Ascending aorta (tissue), 2 donors: ENCODE data around the gene NR3C1. TPM values are rescaled to one million over a fixed set of nuclear protein-coding genes. Genes with fewer than 3 reads are reported as not detected.

Experiments used
- DNase-seq, 2 donors: peaks; one replicate each; pipeline ENCODE4 v3.0.0-alpha.2; 2019; ENCODE audit warnings: low spot score in 2 of 2
- H3K27ac ChIP-seq, 2 donors: fragments of 200-600 bp; sonication (generic); one replicate each; pipeline ENCODE4 v1.5.1; 2016 to 2017; ENCODE audit warnings: mild to moderate bottlenecking in 1 of 2
- H3K27me3 ChIP-seq: fragments of 200-600 bp; sonication (generic); one replicate; pipeline ENCODE4 v1.5.1; 2017
- H3K36me3 ChIP-seq, 2 donors: fragments of 200-600 bp; sonication (generic); one replicate each; pipeline ENCODE4 v1.5.1; 2016
- H3K4me1 ChIP-seq, 2 donors: fragments of 200-600 bp; sonication (generic); one replicate each; pipeline ENCODE4 v1.5.1; 2016 to 2017; ENCODE audit warnings: mild to moderate bottlenecking in 1 of 2
- H3K4me3 ChIP-seq, 2 donors: fragments of 200-600 bp; sonication (generic); one replicate each; pipeline ENCODE4 v1.5.1; 2016 to 2017; ENCODE audit warnings: mild to moderate bottlenecking in 1 of 2
- H3K9me3 ChIP-seq, 2 donors: fragments of 200-600 bp; sonication (generic); one replicate each; pipeline ENCODE4 v1.5.1; 2016
- intact Hi-C: fragments of 100-400 bp; cut with DNase I; formaldehyde crosslinking; loops from one replicate; pipeline ENCODE4 v1.15.1; 2023
- total RNA-seq: library from RNA; depleted of rRNA; stranded (reverse); fragments of >200 nt; gene quantifications from one replicate; pipeline ENCODE4 v1.1.0, GENCODE V29; 2016
- TF ChIP-seq, protein P1 (sequence below), 3 experiments: fragments of 200-600 bp in 2 of 3; fragments of 450-650 bp in 1 of 3; sonication (generic) in 2 of 3; IDR thresholded peaks; one replicate each; pipeline ENCODE4 v1.5.1; 2016 to 2019; ENCODE audit warnings: antibody characterized with exemption in 3 of 3, mild to moderate bottlenecking in 1 of 3, moderate library complexity in 1 of 3

Gene NR3C1
- total RNA-seq, 1 donor from 2014 or later, result 18.4 TPM

- DNase-seq, result no peak
- TF ChIP-seq, protein P1, sequence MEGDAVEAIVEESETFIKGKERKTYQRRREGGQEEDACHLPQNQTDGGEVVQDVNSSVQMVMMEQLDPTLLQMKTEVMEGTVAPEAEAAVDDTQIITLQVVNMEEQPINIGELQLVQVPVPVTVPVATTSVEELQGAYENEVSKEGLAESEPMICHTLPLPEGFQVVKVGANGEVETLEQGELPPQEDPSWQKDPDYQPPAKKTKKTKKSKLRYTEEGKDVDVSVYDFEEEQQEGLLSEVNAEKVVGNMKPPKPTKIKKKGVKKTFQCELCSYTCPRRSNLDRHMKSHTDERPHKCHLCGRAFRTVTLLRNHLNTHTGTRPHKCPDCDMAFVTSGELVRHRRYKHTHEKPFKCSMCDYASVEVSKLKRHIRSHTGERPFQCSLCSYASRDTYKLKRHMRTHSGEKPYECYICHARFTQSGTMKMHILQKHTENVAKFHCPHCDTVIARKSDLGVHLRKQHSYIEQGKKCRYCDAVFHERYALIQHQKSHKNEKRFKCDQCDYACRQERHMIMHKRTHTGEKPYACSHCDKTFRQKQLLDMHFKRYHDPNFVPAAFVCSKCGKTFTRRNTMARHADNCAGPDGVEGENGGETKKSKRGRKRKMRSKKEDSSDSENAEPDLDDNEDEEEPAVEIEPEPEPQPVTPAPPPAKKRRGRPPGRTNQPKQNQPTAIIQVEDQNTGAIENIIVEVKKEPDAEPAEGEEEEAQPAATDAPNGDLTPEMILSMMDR (IDR thresholded peaks at IDR 0.05), result no peak
- Histone ChIP-seq H3K4me1 (peaks cover 0 to 15% of the 10 kb centered on the region in 2 donors), H3K36me3 (no peaks in the 10 kb centered on the region), H3K27me3 (no peaks in the 10 kb centered on the region), H3K9me3 (peaks cover 0 to 5% of the 10 kb centered on the region in 2 donors), H3K4me3 (no peak overlapping the region), H3K27ac (no peak overlapping the region)
- intact Hi-C loops, result no loop called here
These were observed 39.4 kb downstream of the NR3C1 start for GRCh38 chr5:143364061-143364460.

- peaks cover 0 to 5% of the 10 kb centered on the region in 2 donors for H3K9me3 ChIP-seq
- no peak overlapping the region for H3K4me3 ChIP-seq
- no peak for DNase-seq
- H3K4me1 ChIP-seq, result peaks cover 0 to 15% of the 10 kb centered on the region in 2 donors
- H3K27me3 ChIP-seq, result no peaks in the 10 kb centered on the region
- TF ChIP-seq, protein P1 (IDR thresholded peaks at IDR 0.05), result no peak
- H3K36me3 ChIP-seq, result no peaks in the 10 kb centered on the region
- no peak overlapping the region for H3K27ac ChIP-seq
- intact Hi-C loops, result loop anchor here (1.0 kb wide), 1 partner anchor 22 kb away; no protein-coding TSS in a partner anchor
These were observed 40.7 kb downstream of the NR3C1 start for GRCh38 chr5:143362664-143363227.

GRCh38 chr5:143361438-143361837 is 42.0 kb downstream of the NR3C1 start:
- intact Hi-C loops, result no loop called here
- H3K36me3 ChIP-seq, result no peaks in the 10 kb centered on the region
- TF ChIP-seq, protein P1 (IDR thresholded peaks at IDR 0.05), result no peak
- no peak overlapping the region for H3K27ac ChIP-seq
- H3K27me3 ChIP-seq, result no peaks in the 10 kb centered on the region
- DNase-seq, result no peak
- peaks cover 0 to 5% of the 10 kb centered on the region in 2 donors for H3K9me3 ChIP-seq
- no peak overlapping the region for H3K4me3 ChIP-seq
- H3K4me1 ChIP-seq, result peaks cover 0 to 15% of the 10 kb centered on the region in 2 donors

GRCh38 chr5:143360755-143361154 is 42.7 kb downstream of the NR3C1 start:
- H3K27me3 ChIP-seq, result no peaks in the 10 kb centered on the region
- no peak for DNase-seq
- peaks cover 0 to 15% of the 10 kb centered on the region in 2 donors for H3K4me1 ChIP-seq
- H3K36me3 ChIP-seq, result no peaks in the 10 kb centered on the region
- H3K27ac ChIP-seq, result no peak overlapping the region
- intact Hi-C loops, result no loop called here
- H3K9me3 ChIP-seq, result peaks cover 0 to 5% of the 10 kb centered on the region in 2 donors
- H3K4me3 ChIP-seq, result no peak overlapping the region
- TF ChIP-seq, protein P1 (IDR thresholded peaks at IDR 0.05), result no peak

- intact Hi-C loops, result no loop called here
- H3K27me3 ChIP-seq, result no peaks in the 10 kb centered on the region
- no peak for DNase-seq
- H3K36me3 ChIP-seq, result no peaks in the 10 kb centered on the region
- TF ChIP-seq, protein P1 (IDR thresholded peaks at IDR 0.05), result no peak
- peaks cover 0 to 5% of the 10 kb centered on the region in 2 donors for H3K9me3 ChIP-seq
- H3K27ac ChIP-seq, result no peak overlapping the region
- H3K4me1 ChIP-seq, result peaks cover 0 to 18% of the 10 kb centered on the region in 2 donors
- H3K4me3 ChIP-seq, result no peak overlapping the region
These were observed 43.6 kb downstream of the NR3C1 start for GRCh38 chr5:143359869-143360268.
